Measurements from ENCODE around the gene LSG1. TPM values are rescaled to one million over a fixed set of nuclear protein-coding genes. Genes with fewer than 3 reads are reported as not detected.

The LSG1 gene
- total RNA-seq, 4 donors from 2014 or later, result 7.9 to 58.1 (median 45.0) TPM

- peaks cover 0 to 5% of the 10 kb centered on the region in 2 donors for H3K4me1 ChIP-seq
- no peaks in the 10 kb centered on the region for H3K36me3 ChIP-seq
- H3K27me3 ChIP-seq, result no peaks in the 10 kb centered on the region
- DNase-seq, result peak; percentile 95
- peak; percentile 99 for TF ChIP-seq POLR2A (IDR thresholded peaks at IDR 0.05)
- TF ChIP-seq CTCF (IDR thresholded peaks at IDR 0.05), result peak; percentile 21 to 46 (median 35)
- intact Hi-C loops (cut with DNase I; ENCODE audit: low total_unique reads), result no loop called here
- peak within 1 kb of the TSS; percentile 78 to 83 for H3K27ac ChIP-seq
- no peaks in the 10 kb centered on the region for H3K9me3 ChIP-seq
- H3K4me3 ChIP-seq, result peak within 1 kb of the TSS; percentile 50 to 57
Observed at GRCh38 chr3:194685718-194686413, 13.9 kb upstream of the LSG1 start, which contains the start of gene FAM43A. FAM43A (plus strand) TSS chr3:194685883; CDS start chr3:194686827, 944 bp downstream.

GRCh38 chr3:194685065-194685717, 13.2 kb upstream of the LSG1 start:
- Histone ChIP-seq H3K36me3 (no peaks in the 10 kb centered on the region), H3K4me3 (peak overlapping the region; percentile 50 to 57), H3K4me1 (peaks cover 0 to 5% of the 10 kb centered on the region in 2 donors), H3K9me3 (no peaks in the 10 kb centered on the region), H3K27me3 (no peaks in the 10 kb centered on the region), H3K27ac (peak overlapping the region; percentile 78 to 83)
- TF ChIP-seq CTCF (IDR thresholded peaks at IDR 0.05), result no peak
- TF ChIP-seq POLR2A (IDR thresholded peaks at IDR 0.05), result no peak
- intact Hi-C loops (cut with DNase I; ENCODE audit: low total_unique reads), result no loop called here
- DNase-seq, result no peak

DNA sequence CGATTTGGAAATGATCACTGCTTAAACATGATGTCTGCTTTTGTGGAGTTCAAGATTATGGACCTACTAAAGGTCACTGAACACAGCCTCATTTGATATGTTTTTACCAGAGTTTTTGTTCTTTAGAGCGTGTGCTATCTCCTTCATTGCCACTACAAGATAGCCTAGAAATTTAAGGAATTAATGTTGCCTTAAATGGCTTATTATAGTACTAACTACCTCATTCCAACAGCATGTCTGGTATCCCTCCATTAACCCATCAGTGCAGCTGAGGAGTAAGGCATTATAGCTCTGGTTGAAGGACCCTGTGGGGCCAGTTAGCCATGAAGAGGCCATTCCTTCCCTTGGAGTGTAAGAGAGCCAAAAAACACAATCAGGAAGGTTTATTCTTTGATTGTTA, 11.4 kb upstream of the LSG1 start:
- H3K27me3 ChIP-seq, result no peaks in the 10 kb centered on the region
- H3K4me3 ChIP-seq, result no peak overlapping the region
- H3K27ac ChIP-seq, result no peak overlapping the region
- no peaks in the 10 kb centered on the region for H3K36me3 ChIP-seq
- H3K4me1 ChIP-seq, result peaks cover 0 to 5% of the 10 kb centered on the region in 2 donors
- TF ChIP-seq CTCF (IDR thresholded peaks at IDR 0.05) (no peak), POLR2A (IDR thresholded peaks at IDR 0.05) (no peak)
- intact Hi-C loops (cut with DNase I; ENCODE audit: low total_unique reads), result loop anchor here (5.0 kb wide), 2 partner anchors 424 to 579 kb away; no protein-coding TSS in a partner anchor
- no peak for DNase-seq
- H3K9me3 ChIP-seq, result no peaks in the 10 kb centered on the region

GRCh38 chr3:194682694-194683310, 10.8 kb upstream of the LSG1 start:
- peak overlapping the region in 1 of 2 donors; percentile 49 for H3K27ac ChIP-seq
- DNase-seq, result peak; percentile 76

More at GRCh38 chr3:194682694-194683310, 10.8 kb upstream of the LSG1 start:
- Histone ChIP-seq H3K27me3 (no peaks in the 10 kb centered on the region), H3K9me3 (no peaks in the 10 kb centered on the region), H3K4me1 (peaks cover 0 to 5% of the 10 kb centered on the region in 2 donors), H3K36me3 (no peaks in the 10 kb centered on the region), H3K4me3 (no peak overlapping the region)
- TF ChIP-seq POLR2A (IDR thresholded peaks at IDR 0.05) (no peak), CTCF (IDR thresholded peaks at IDR 0.05) (peak; percentile 84 to 94 (median 90))
- intact Hi-C loops (cut with DNase I; ENCODE audit: low total_unique reads), result loop anchor here (5.0 kb wide), 2 partner anchors 424 to 579 kb away; no protein-coding TSS in a partner anchor
